Uterus (tissue), 4 donors: Measurements from ENCODE around the gene ZNF362. TPM values are rescaled to one million over a fixed set of nuclear protein-coding genes. Genes with fewer than 3 reads are reported as not detected.

ENCODE experiments used
- DNase-seq, 2 donors: peaks; one replicate each; pipeline ENCODE4 v3.0.0-alpha.2; 2019 to 2020
- H3K27ac ChIP-seq, 2 donors: fragments of 200-600 bp; sonication (generic); 1 replicate in 1 of 2; 2 replicates in 1 of 2; pipeline ENCODE4 v1.5.1; 2016 to 2018
- H3K27me3 ChIP-seq, 2 donors: fragments of 200-600 bp; sonication (generic); one replicate each; pipeline ENCODE4 v1.5.1; 2018 to 2019; ENCODE audit warnings: control low read depth in 1 of 2
- H3K36me3 ChIP-seq, 2 donors: fragments of 200-600 bp; sonication (generic); one replicate each; pipeline ENCODE4 v1.5.1; 2019; ENCODE audit warnings: control low read depth in 1 of 2
- H3K4me1 ChIP-seq, 2 donors: fragments of 200-600 bp; sonication (generic); one replicate each; pipeline ENCODE4 v1.5.1; 2018 to 2019; ENCODE audit warnings: control low read depth in 1 of 2
- H3K4me3 ChIP-seq, 2 donors: fragments of 200-600 bp; sonication (generic); 1 replicate in 1 of 2; 2 replicates in 1 of 2; pipeline ENCODE4 v1.5.1; 2018 to 2019; ENCODE audit warnings: mild to moderate bottlenecking in 1 of 2
- H3K9me3 ChIP-seq, 2 donors: fragments of 200-600 bp; sonication (generic); one replicate each; pipeline ENCODE4 v1.5.1; 2019; ENCODE audit warnings: control low read depth in 1 of 2
- CTCF ChIP-seq, 4 experiments: fragments of 200-600 bp in 2 of 4; fragments of 450-650 bp in 2 of 4; sonication (generic) in 2 of 4; IDR thresholded peaks; one replicate each; pipeline ENCODE4 v1.5.1; 2016 to 2019; ENCODE audit warnings: antibody characterized with exemption in 4 of 4, mild to moderate bottlenecking in 2 of 4, moderate library complexity in 1 of 4
- POLR2A ChIP-seq, 2 donors: fragments of 450-650 bp; IDR thresholded peaks; one replicate each; pipeline ENCODE4 v1.6.1; 2016; ENCODE audit warnings: antibody characterized with exemption in 2 of 2, mild to moderate bottlenecking in 1 of 2, moderate library complexity in 1 of 2
- intact Hi-C: fragments of 100-400 bp; cut with DNase I; formaldehyde crosslinking; loops from one replicate; pipeline ENCODE4 v1.15.1; 2023; ENCODE audit warnings: low total_unique reads
- total RNA-seq, 4 donors: library from RNA; depleted of rRNA in 3 of 4; stranded (reverse); fragments of >200 nt in 3 of 4; gene quantifications; one replicate each; pipeline versions ENCODE4 v1.1.0 to v1.2.4, GENCODE V29; 2014 to 2023
- donor health status: DM: yes; HTN: yes; CAD: no.

ZNF362 gene
- total RNA-seq, 4 donors from 2014 or later, result 9.2 to 45.3 (median 25.8) TPM

- Histone ChIP-seq H3K4me3 (no peak overlapping the region), H3K27ac (peak overlapping the region; percentile 12 to 20), H3K36me3 (no peaks in the 10 kb centered on the region), H3K4me1 (peaks cover 0 to 6% of the 10 kb centered on the region in 2 donors), H3K27me3 (no peaks in the 10 kb centered on the region), H3K9me3 (no peaks in the 10 kb centered on the region)
- intact Hi-C loops, result loop anchor here (5.0 kb wide), 2 partner anchors 71 to 176 kb away; partner anchors contain the start of gene ZSCAN20
- TF ChIP-seq CTCF (IDR thresholded peaks at IDR 0.05) (no peak), POLR2A (IDR thresholded peaks at IDR 0.05) (no peak)
- no peak for DNase-seq
Measured at GRCh38 chr1:33296082-33296458, 39.8 kb downstream of the ZNF362 start.

DNA sequence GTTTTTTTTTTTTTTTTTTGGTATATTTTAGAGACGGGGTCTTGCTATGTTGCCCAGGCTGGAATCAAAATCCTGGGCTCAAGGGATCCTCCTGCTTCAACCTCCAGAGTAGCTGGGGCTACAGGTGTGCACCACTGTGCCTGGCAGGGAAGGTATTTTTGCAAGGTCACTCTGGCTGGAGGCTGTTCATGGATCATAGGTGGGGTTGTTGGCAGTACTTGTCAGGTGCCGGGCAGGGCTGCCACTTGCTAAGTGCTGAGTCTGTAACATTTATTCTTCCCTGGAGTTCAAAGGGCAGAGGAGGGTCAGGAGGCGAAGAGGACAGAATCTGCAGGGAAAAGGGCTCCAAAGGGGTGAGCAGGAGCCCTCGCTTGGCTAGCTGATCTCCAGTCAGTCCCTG, 40.5 kb downstream of the ZNF362 start:
- Histone ChIP-seq H3K4me1 (peaks cover 0 to 6% of the 10 kb centered on the region in 2 donors), H3K27ac (no peak overlapping the region), H3K4me3 (no peak overlapping the region), H3K36me3 (no peaks in the 10 kb centered on the region), H3K27me3 (no peaks in the 10 kb centered on the region), H3K9me3 (no peaks in the 10 kb centered on the region)
- intact Hi-C loops, result loop anchor here (5.0 kb wide), 2 partner anchors 70 to 175 kb away; partner anchors contain the start of gene ZSCAN20
- DNase-seq, result no peak
- TF ChIP-seq POLR2A (IDR thresholded peaks at IDR 0.05), result no peak
- no peak for TF ChIP-seq CTCF (IDR thresholded peaks at IDR 0.05)

DNA sequence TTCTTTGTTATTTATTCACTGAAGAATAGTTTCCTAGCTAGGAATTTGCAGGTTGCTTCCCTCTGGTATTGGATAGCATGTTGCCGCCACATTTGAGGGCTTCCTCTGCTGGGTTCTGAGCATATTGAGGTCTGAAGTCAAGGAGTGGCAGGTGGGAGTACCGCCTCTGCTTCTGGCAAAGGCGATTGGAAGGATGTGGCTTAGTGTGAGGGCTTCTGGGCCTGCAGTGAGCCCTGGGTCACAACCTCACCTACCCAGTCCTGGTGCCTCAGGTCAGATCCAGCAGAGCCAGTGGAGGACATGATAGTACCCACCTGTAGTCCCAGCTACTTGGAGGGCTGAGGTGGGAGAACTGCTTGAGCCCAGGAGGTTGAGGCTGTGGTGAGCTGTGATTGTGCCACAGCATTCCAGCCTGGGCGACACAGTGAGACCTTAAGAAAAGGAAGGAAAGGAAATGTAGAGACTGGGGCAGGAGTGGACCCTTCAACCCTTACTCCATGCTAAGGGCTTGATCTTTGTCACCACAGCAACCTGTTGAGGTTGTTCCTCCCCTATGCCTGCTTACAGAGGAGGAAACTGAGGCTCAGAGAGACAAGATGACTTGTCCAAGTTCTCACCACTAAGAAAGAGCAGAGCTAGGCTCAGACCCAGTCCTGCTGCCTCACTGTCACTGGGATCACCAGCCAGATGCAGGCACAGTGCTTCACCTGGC, 41.8 kb downstream of the ZNF362 start:
- DNase-seq, result no peak
- Histone ChIP-seq H3K36me3 (no peaks in the 10 kb centered on the region), H3K27ac (no peak overlapping the region), H3K27me3 (no peaks in the 10 kb centered on the region), H3K9me3 (no peaks in the 10 kb centered on the region), H3K4me3 (no peak overlapping the region), H3K4me1 (peaks cover 0 to 6% of the 10 kb centered on the region in 2 donors)
- intact Hi-C loops, result loop anchor here (5.0 kb wide), 2 partner anchors 69 to 174 kb away; partner anchors contain the start of gene ZSCAN20
- TF ChIP-seq POLR2A (IDR thresholded peaks at IDR 0.05), result no peak
- no peak for TF ChIP-seq CTCF (IDR thresholded peaks at IDR 0.05)

- no peaks in the 10 kb centered on the region for H3K9me3 ChIP-seq
- no peaks in the 10 kb centered on the region for H3K27me3 ChIP-seq
- DNase-seq, result peak; percentile 64 to 71
- H3K4me3 ChIP-seq, result no peak overlapping the region
- H3K27ac ChIP-seq, result no peak overlapping the region
- H3K4me1 ChIP-seq, result peaks cover 0 to 6% of the 10 kb centered on the region in 2 donors
- no peaks in the 10 kb centered on the region for H3K36me3 ChIP-seq
- intact Hi-C loops, result loop anchor here (5.0 kb wide), 2 partner anchors 69 to 174 kb away; partner anchors contain the start of gene ZSCAN20
- TF ChIP-seq POLR2A (IDR thresholded peaks at IDR 0.05) (no peak), CTCF (IDR thresholded peaks at IDR 0.05) (peak; percentile 66 to 87 (median 76))
Measured at GRCh38 chr1:33298623-33299277, 42.5 kb downstream of the ZNF362 start.
